ENCODE results near the gene TOPORS.

- TF ChIP-seq EZH2 (optimal IDR thresholded peaks at IDR 0.05; ENCODE audit: low read depth, low read length): no peak
- no peak for TF ChIP-seq CTCF (IDR thresholded peaks at IDR 0.05; ENCODE audit: low read length)
Observed at GRCh38 chr9:32590476-32590875, 38.1 kb upstream of the TOPORS start.

Measured in MM.1S (cell line).